GM21423 (cell line): Measurements from ENCODE around the gene CDCA5.

ENCODE experiments used
- ATAC-seq: cut with Tn5 transposase; IDR thresholded peaks from one replicate; pipeline ENCODE4 v1.9.1; 2021; ENCODE audit warnings: mild to moderate bottlenecking, moderate library complexity; ENCODE audit not compliant: unreplicated experiment

Gene CDCA5

GRCh38 chr11:65077451-65077850 lies 6.4 kb downstream of the CDCA5 start:
- no peak for ATAC-seq

GRCh38 chr11:65072631-65072966 lies 11.2 kb downstream of the CDCA5 start:
- ATAC-seq, result no peak

GRCh38 chr11:65071907-65072630 lies 11.8 kb downstream of the CDCA5 start:
- no peak for ATAC-seq

- ATAC-seq, result no peak
These were observed 14.6 kb downstream of the CDCA5 start for GRCh38 chr11:65069217-65069616.

- no peak for ATAC-seq
These were observed 16.4 kb downstream of the CDCA5 start for GRCh38 chr11:65067446-65067845.

DNA sequence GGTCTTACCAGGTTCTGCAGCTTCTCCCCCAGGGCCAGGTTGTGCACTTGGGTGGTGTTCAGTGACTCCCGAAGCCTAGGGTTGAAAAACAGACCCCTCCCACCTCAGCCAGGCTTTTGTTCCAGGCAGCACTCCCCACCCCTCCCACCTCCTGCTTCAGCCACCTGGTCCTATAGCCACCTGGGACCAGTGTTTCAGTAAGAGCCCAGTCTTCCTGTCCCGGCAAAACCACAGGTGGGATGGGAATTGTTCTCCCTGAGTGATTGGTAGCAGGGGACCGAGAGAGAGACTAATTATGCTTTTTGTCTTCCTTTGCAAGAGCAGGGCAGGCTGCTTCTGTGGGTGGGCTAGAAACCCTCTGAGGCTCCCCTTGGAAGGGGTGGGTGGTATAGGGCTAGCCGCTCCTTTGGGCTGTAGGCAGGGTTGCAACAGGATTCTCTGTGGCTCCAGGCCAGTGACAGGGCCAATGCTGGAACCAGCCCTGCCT lies 17.0 kb downstream of the CDCA5 start:
- ATAC-seq, result no peak

DNA sequence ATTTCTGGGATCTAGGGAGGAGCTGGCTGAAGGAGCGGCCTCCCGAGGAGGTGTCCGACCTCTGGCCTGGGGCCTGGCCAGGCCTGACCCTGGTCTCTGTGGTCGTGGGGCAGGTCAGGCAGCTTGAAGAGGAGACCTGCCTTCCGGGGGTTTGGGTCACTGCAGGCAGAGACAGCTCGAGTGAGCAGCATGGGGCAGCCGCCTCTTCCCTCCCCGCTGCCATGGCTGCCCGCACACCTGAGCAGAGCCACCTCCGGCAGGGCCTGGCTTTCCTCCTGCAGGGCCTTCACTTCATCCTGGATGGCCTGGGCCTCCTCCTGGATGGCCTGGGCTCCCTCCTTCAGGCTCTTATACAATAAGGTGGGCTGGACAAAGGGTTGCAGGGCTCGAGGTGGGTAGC lies 17.5 kb downstream of the CDCA5 start:
- ATAC-seq, result no peak

- no peak for ATAC-seq
These were observed 18.0 kb downstream of the CDCA5 start for GRCh38 chr11:65065851-65066250.

- no peak for ATAC-seq
These were observed 19.0 kb downstream of the CDCA5 start for GRCh38 chr11:65064847-65065240.

DNA sequence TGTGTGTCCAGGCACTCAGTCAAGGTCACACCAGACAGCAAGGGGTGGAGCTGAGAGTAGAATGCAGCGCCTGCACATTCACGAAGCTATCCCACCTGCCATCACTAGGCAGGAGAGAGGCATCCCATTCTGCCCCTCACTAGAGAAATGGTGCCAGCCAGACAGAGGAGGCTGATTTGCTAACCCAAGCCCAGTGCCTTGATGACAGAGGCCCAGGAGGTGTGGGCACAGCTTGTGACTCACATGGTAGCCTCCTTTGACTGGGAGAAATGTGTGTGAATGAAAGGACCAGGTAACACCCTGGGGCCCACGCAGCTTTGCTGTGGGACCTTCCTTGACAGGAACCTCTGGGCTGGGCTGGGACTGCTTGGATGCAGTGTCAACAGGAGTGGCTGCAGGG lies 20.3 kb downstream of the CDCA5 start:
- no peak for ATAC-seq

GRCh38 chr11:65060913-65061408 lies 22.9 kb downstream of the CDCA5 start:
- ATAC-seq, result no peak

GRCh38 chr11:65059959-65060824 lies 23.6 kb downstream of the CDCA5 start:
- ATAC-seq, result no peak

DNA sequence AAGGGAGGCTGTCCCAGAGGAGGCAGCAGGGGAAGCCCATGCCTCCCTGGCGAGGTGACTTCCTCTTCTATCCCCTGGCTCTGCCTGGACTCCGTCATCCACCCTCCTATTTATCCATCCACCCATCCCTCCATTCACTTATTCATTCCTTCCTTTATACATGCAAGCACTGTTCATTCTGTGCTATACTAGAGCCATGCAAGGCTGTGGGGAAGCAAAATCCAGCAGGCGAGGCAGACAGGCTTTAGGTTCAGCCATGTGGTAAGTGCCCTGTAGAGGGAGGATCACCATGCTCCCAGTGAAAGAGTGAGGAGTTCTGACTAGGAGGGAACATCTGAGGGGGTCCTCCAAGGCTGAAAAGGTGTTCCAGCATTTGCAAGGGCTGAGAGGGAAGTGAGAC lies 24.3 kb downstream of the CDCA5 start:
- no peak for ATAC-seq

DNA sequence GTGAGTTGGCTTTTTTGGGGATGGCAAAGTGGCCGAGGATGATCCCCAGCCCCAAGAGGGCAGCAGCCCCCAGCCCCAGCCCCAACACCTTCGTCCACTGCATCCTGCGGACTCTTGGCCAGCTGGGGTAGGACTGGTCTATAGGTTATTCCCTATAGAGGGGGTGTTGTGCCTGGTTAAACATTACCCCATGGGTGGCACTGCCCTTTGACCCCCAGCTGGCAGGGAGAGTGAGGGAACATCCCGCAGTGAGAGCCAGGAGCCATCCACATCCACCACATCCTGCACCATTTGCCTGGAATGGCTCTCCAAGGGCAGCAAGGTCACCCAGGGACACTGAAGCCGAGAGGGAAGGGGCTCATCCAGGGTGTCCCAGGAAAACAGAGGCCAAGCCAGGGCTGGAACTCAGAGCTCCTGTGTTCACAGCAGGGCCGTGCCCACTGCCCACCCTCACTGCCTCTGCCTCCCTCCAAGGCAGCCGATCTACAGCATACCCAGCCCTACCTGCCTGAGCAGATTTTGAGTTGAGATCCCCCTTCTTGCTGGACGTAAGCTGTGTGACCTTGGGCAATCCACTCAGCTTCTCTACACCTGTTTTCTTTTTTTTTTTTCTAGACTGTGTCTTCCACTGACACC lies 25.3 kb downstream of the CDCA5 start, which contains the start of gene NAALADL1:
NAALADL1 (minus strand) TSS at position 135 of the 636 bp plus-strand sequence; CDS start at position 103, 32 bp downstream.
- ATAC-seq, result no peak

- ATAC-seq, result no peak
These were observed 25.8 kb downstream of the CDCA5 start for GRCh38 chr11:65058012-65058411.

DNA sequence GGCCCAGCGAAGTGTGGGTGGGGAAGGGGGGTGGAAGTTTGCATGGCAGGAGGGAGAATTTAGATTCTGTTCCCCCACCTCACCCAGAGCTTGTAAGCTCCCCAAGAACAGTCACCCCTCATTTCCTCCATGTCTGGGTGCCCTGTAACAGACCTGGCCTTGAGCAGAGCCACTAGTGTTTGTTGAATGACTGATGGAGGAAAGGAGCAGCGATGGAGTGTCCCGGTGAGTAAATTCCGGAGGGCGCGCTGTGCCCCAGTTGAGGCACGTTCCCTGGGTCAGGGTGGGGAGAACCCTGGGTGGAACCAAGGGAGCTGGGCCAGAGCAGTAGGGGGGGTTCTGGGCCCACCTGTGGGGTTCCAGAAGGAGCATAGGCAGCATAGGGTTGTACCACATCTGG lies 26.3 kb downstream of the CDCA5 start:
- ATAC-seq, result no peak

DNA sequence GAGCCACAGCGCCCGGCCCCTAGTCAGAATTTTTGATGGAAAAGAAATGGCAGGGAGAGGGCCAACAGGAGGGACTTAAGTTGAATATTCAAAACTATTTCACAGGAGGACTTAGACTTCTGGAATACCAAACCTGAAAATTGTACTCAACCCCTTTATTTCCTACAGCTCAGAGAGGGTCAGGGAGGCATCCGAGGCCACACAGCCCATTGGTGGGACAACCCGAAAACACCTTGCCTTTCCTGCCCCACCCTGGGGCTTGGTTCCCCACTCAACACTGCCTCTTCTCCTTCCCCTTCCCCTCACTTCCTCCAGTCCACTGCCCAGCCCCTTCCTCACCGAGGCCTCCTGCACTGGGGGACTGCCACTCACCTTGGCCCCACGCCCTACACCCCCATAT lies 26.8 kb downstream of the CDCA5 start:
- no peak for ATAC-seq

- no peak for ATAC-seq
These were observed 28.3 kb downstream of the CDCA5 start for GRCh38 chr11:65055538-65055937.

DNA sequence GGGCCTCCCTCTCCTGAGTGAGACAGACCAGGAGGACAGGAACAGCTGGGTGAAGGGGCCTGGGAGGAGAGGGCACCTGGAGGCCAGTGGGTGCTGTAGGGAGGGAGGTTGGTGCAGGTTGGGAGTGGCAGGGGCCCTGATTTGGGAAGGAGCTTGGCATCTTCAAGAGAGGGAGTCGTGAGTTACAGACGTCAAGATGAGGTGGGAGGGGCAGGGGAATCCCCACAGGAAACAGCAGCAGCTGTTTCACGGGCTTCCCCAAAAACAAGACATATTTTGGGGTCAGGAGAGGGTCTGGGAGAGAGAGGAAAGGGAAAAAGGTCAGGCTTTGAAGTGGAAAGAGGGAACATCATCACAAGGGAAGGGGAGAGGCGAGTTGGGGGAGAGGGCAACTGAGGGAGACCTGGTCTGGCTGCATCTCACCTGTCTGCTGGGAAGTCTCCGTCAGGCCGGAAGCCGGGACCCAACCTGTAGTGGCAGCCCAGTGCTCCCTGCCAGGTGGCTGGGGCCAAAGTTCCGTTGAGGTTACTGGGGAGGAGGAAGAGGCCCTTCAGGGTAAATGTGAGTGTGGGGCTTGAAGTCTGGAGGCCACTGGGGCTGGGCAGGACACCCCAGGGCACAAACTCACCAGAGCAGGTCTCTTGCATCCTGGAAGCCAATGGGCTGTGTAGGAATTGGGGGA lies 29.9 kb downstream of the CDCA5 start:
- no peak for ATAC-seq

DNA sequence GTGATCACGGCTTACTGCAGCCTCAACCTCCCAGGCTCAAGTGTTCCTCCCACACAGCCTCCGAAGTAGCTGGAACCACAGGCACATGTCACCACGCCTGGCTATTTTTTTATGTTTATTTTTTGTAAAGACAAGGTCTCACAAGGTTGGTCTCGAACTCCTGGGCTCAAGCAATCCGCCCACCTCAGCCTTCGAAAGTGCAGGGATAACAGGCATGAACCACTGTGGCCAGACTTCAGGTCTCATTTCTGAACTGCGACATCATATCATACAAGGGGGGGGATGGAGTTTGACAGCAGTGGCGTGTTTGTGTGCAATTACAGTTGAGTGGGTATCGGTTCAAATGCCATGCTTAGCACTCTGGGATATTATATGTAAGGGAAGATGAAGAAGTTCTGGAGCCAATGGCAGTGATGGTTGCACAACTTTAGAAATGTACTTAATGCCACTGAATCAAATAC lies 32.4 kb downstream of the CDCA5 start:
- ATAC-seq, result no peak
